ENCODE data around the gene LSM6. TPM values are rescaled to one million over a fixed set of nuclear protein-coding genes. Genes with fewer than 3 reads are reported as not detected.

LSM6 gene
- total and polyA plus RNA-seq, 4 donors = 28.8 to 66.8 (median 43.8) TPM

GRCh38 chr4:146135941-146136340 is 39.6 kb upstream of the LSM6 start:
- no peak for TF ChIP-seq CTCF (IDR thresholded peaks at IDR 0.05; ENCODE audit: control extremely low read depth, extremely low read depth)
- Histone ChIP-seq H3K9me3 (ENCODE audit: control insufficient read depth in 4 of 4, insufficient read depth in 3 of 4, low read length in 3 of 4) (peaks cover 0 to 2% (median 0%) of the 10 kb centered on the region in 4 donors), H3K27ac (ENCODE audit: low read depth in 1 of 2, low read length in 1 of 2) (no peak overlapping the region), H3K4me3 (no peak overlapping the region), H3K36me3 (ENCODE audit: control insufficient read depth in 4 of 4, insufficient read depth in 4 of 4, low read length in 4 of 4) (no peaks in the 10 kb centered on the region), H3K9ac (ENCODE audit: insufficient read depth in 1 of 2, low read length in 2 of 2) (no peak overlapping the region), H3K27me3 (ENCODE audit: control insufficient read depth in 3 of 3, insufficient read depth in 3 of 3, low read length in 2 of 3) (no peaks in the 10 kb centered on the region), H3K4me1 (ENCODE audit: control insufficient read depth in 5 of 5, insufficient read depth in 5 of 5, low read length in 5 of 5) (no peaks in the 10 kb centered on the region)
- ATAC-seq (ENCODE audit: insufficient read depth, low FRiP score) (no peak), DNase-seq (no peak)
- 93 to 96% methylated on average over 2 of the region's 2 CpGs for WGBS, 2 donors

GRCh38 chr4:146142768-146143167 is 32.8 kb upstream of the LSM6 start:
- peaks cover 0 to 2% (median 0%) of the 10 kb centered on the region in 4 donors for H3K9me3 ChIP-seq (ENCODE audit: control insufficient read depth in 4 of 4, insufficient read depth in 3 of 4, low read length in 3 of 4)
- no peaks in the 10 kb centered on the region for H3K27me3 ChIP-seq (ENCODE audit: control insufficient read depth in 3 of 3, insufficient read depth in 3 of 3, low read length in 2 of 3)
- ATAC-seq (ENCODE audit: insufficient read depth, low FRiP score) = no peak
- no peak for TF ChIP-seq CTCF (IDR thresholded peaks at IDR 0.05; ENCODE audit: control extremely low read depth, extremely low read depth)
- no peak overlapping the region for H3K27ac ChIP-seq (ENCODE audit: low read depth in 1 of 2, low read length in 1 of 2)
- H3K4me1 ChIP-seq (ENCODE audit: control insufficient read depth in 5 of 5, insufficient read depth in 5 of 5, low read length in 5 of 5) = no peaks in the 10 kb centered on the region
- no peaks in the 10 kb centered on the region for H3K36me3 ChIP-seq (ENCODE audit: control insufficient read depth in 4 of 4, insufficient read depth in 4 of 4, low read length in 4 of 4)
- DNase-seq = no peak
- no peak overlapping the region for H3K4me3 ChIP-seq
- H3K9ac ChIP-seq (ENCODE audit: insufficient read depth in 1 of 2, low read length in 2 of 2) = no peak overlapping the region

GRCh38 chr4:146143888-146144287 is 31.6 kb upstream of the LSM6 start:
- 26 to 72% methylated on average over 3 of the region's 3 CpGs for WGBS, 2 donors

More at GRCh38 chr4:146143888-146144287, 31.6 kb upstream of the LSM6 start:
- Histone ChIP-seq H3K4me1 (ENCODE audit: control insufficient read depth in 5 of 5, insufficient read depth in 5 of 5, low read length in 5 of 5) (no peaks in the 10 kb centered on the region), H3K27me3 (ENCODE audit: control insufficient read depth in 3 of 3, insufficient read depth in 3 of 3, low read length in 2 of 3) (no peaks in the 10 kb centered on the region), H3K4me3 (no peak overlapping the region), H3K9ac (ENCODE audit: insufficient read depth in 1 of 2, low read length in 2 of 2) (no peak overlapping the region), H3K36me3 (ENCODE audit: control insufficient read depth in 4 of 4, insufficient read depth in 4 of 4, low read length in 4 of 4) (no peaks in the 10 kb centered on the region), H3K27ac (ENCODE audit: low read depth in 1 of 2, low read length in 1 of 2) (no peak overlapping the region), H3K9me3 (ENCODE audit: control insufficient read depth in 4 of 4, insufficient read depth in 3 of 4, low read length in 3 of 4) (peaks cover 0 to 2% (median 0%) of the 10 kb centered on the region in 4 donors)
- DNase-seq = no peak
- no peak for TF ChIP-seq CTCF (IDR thresholded peaks at IDR 0.05; ENCODE audit: control extremely low read depth, extremely low read depth)
- ATAC-seq (ENCODE audit: insufficient read depth, low FRiP score) = peak; percentile 47

All from lung (tissue), 12 donors.